HG02588 (cell line): Measurements from ENCODE around the gene POLA2.

Source experiments
- ATAC-seq: cut with Tn5 transposase; IDR thresholded peaks from one replicate; pipeline ENCODE4 v1.9.1; 2021; ENCODE audit warnings: mild to moderate bottlenecking, moderate library complexity; ENCODE audit not compliant: unreplicated experiment

POLA2 gene

DNA sequence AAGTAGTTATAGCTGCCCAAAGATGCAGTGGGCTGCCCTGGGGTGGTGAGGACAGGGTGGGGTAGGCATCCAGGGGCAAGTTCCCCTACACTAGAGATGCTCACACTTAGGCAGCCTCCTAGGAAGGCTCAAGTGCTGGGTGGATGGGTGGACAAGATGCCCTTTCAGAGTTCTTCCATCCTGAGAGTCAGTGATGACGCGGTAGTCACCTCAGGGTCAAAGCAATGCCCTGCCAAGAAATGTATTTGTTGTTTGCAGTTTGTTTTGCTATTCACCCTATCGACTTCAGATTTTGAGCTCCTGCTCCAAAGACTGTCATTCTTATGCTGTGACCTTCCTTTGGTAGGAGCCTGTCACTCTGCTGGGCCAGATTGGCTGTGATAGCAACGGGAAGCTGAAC lies 18.9 kb downstream of the POLA2 start:
- no peak for ATAC-seq

DNA sequence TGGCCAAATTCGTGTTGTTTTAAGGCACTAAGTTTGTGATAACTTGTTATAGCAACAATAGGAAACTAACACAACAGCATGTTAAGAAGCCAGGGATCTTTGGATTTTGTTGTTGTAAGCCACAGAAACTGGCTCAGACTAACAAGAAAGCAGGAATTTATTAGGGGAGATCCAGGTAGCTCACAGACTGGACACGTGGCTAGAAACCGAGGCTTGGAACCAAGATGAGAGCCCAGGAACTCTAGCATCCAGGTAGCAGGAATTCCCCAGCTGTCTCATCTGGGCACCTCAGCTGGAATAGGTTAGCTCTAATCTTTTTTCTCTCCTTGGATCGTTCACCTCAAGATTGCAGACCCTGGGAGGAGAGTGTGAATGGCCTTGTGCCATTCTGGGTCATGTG lies 24.9 kb downstream of the POLA2 start:
- no peak for ATAC-seq

DNA sequence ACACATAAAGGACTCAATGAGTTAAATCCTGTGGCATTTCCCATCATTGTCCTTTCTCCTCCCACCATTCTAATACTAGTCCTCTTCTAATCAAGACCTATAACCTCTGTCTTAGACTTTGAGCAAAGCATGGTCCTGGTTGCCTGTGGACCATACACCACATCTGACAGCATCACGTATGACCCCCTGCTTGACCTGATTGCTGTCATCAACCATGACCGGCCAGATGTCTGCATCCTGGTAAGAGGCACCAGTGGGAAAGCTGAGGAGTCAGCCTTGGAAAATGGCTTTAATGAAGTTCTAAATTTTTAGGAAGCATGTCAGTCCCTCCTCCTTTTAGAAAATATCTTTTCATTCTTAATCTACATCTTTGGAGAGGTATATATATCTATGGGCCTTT lies 25.8 kb downstream of the POLA2 start:
- no peak for ATAC-seq

DNA sequence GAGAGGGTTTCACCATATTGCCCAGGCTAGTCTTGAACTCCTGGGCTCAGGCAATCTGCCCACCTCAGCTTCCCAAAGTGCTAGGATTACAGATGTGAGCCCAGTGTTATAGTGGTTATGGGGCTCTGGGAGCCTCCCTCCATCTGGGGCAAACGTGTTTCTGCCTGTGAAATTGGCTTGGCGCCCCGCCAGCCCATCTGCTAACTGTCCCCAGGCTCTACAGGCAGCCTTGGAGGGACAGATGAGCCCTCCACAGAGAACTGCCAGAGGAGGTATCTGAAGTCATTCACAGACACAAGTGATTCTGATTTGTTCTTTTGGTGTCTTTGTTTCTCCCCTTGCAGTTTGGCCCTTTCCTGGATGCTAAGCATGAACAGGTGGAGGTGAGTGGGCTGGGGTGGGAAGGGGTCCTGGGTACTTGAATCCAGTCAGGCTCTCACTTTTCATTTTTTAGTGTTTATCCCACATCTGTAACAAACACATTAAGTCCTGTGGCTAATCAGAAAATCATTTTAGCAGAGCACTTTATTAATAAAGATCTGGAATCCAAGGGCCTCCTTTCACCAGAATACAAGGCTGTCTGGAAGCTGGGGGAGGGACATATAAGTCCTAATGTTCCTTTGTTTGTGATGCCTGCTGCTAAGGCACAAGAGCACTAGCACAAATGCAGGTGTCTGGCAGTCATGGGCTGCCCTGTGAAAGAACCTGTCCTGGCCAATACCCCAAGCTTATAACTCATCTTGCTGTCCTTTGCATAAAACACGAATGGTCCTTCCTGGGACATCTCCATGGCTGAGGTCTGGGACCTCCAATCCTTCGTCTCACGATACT lies 27.2 kb downstream of the POLA2 start:
- ATAC-seq = no peak

DNA sequence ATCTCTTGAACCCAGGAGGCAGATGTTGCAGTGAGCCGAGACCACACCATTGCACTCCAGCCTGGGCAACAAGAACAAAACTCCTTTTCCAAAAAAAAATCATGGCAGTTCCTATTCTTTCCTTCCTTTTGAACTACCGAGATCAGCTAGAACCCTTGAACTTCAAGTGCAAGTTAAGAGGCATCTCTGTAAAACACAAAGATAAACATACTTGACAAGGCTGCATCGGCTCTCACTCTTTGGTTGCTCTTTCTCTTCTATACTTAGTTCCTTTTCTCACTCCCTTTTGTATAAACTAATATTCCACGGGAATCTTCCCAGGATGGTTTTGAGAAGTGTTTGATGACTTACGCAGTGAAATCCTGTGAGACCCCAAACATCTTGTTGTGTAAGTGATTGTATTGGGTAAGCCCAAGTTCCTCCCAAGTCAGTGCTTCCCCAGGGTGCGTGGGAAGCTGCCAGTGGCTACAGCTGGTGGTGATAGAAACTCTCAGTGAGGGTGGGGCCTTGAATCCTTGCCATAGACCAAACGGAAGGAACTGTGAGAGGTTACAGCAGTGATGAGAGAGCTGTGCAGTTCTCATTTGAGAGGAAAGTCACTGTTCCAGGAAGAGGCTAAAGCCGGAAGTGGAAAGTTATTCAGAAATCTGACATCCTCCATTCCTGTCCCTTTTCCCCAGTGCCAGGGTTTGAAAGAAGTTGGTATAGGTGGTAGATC lies 28.8 kb downstream of the POLA2 start:
- ATAC-seq = peak; percentile 51

DNA sequence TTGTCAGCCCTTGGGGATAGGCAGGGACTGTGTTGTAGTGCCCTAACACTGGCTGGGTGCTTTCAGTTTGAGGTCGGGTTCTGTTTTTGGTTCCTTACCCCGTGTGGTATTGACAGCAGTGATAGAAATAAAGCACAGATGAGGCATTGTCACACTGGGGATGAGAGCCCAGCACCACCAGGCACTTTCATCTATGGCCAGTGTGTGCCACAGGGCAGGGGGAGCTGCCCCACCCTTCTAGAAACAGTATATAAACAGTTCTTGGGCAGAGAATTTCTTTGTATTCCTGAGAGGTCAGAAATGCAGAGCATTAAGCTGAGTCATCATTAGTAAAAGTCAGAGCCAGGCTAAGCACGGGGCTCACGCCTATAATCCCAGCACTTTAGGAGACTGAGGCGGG lies 29.9 kb downstream of the POLA2 start:
- no peak for ATAC-seq

DNA sequence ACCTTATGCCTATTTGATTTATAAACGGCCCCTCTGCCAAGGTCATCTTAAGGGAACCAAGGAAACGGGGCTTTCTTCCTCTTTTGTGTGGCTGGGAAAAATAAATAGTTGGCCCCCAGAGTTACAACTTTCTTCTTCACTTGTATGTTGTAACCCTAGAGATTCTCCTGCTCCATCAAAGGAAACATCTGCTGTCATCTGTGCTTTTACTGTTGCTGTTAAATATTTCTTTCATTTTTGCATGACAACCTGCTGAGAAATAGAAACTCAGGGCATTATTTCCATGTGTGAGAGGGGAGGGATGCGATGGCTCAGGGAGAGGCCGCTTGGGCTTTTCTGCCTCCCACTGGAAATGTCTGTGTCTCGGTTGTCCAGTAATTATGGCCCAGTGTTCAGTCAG lies 31.1 kb downstream of the POLA2 start:
- no peak for ATAC-seq

DNA sequence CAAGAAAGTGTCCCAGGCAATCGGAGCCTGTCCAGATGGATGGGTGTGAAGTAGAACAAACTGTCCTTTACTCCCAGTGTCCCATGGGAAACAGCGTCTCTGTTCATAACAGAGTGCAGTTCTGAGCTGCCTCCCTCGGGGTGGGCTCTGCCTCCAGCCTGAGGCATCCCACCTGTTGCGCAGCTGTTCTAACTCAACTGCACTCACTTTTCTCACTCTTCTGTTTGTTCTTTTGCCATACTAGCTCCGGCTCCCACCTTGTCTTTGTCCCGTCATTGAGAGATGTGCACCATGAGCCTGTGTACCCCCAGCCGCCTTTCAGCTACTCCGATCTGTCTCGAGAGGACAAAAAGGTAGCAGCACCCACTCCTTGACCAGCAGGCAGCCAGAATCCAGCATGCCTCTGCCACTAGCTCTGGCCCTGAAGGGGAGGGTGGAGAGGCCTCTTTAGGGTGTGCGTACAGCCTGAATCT lies 32.2 kb downstream of the POLA2 start:
- ATAC-seq = no peak

DNA sequence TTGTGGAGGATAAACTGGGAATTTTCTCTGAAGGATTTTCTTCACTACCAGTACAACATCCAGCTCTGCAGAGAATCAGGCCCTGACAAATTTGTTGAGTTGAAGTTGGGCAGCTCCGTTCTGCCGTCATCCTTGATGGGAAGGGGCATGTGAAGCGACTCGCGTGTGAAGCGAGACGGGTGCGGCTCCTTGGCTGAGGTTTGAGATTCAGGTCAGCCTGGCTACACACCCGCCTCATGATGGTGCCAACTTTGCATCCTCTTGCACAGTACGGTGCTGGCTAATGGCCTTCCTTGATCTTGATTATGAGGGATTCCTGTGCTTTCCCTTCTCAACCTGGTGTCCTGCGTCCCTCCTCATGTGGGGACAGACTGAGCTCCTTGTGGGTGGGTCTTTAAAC lies 33.2 kb downstream of the POLA2 start:
- no peak for ATAC-seq

DNA sequence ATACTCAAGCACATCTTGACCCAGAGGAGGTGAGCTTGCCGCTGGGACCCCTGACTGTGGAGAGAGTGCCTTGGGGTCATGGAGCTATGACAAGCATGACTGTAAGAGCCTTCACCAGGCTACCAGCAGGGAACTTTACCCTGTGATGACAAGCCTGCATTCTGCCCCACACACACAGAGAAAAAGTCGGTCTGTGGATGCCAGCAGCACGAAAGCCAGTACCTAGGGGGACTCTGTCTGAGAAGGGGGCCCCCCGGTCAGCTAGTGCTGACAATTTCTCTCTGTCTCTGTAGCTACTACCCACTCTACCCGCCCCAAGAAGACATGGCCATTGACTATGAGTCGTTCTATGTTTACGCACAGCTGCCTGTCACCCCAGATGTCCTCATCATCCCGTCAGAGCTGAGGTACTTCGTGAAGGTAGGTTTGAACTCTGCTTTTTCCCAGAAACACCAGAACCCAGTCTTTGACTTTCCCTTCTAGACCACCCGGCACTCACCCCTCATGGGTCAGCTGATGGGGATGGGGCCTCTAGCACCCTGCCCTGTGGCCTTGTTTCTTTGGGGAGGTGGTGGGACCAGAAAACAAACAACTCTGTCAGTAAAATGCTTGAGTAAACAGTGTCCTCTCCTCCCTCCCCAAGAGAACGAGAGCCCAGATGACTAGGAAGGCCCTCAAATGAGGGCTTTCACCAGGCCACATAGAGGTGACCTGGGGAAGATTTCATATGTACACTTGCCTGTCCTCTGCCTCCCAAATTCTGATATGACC lies 34.0 kb downstream of the POLA2 start:
- ATAC-seq = no peak

DNA sequence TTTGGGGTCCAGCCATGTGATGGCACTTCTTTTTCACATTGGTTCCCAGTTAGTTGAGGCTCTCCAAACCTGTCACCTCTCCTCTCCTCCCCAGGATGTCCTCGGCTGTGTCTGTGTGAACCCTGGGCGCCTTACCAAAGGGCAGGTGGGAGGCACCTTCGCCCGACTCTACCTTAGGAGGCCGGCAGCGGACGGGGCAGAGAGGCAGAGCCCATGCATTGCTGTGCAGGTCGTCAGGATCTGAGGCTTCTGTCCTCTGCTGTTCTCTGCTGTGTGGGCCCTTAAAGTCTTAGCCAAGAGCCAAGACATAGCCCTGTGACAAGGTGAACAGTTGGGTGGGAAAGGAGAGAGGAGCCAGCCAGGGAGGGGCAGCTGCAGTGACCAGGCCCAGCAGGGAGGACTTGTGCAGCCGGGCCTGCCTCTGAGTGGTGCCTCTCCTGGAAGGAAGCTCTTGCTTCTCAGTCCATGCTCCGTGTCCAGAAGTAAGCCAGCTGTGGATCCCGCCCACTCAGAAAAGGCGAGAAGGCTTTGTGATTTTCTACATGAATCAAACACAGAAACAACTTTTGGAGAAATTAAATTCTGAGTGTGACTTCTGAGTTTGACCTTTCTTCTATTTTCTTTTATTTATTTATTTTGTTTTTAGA lies 35.4 kb downstream of the POLA2 start:
- no peak for ATAC-seq

DNA sequence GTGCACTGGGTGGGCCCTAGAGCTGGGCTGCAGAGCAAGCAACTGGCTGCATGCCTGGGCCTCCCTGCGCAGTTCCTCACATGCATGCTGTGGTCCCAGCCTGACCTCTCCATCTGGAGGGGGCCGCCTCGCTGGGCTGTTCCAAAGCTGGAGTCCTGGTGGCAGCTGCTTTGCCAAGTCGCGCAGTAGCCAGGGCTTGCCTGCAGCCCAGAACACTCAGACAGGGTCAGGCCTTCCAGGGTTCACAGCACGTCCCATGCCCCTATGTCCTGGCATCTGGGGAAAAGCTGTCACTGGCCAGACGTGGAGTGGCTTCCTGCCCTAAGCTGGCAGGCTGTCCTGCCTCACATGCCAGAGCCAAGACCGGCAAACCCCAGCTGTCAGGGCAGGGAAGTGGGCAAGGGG lies 36.4 kb downstream of the POLA2 start:
- ATAC-seq = no peak

DNA sequence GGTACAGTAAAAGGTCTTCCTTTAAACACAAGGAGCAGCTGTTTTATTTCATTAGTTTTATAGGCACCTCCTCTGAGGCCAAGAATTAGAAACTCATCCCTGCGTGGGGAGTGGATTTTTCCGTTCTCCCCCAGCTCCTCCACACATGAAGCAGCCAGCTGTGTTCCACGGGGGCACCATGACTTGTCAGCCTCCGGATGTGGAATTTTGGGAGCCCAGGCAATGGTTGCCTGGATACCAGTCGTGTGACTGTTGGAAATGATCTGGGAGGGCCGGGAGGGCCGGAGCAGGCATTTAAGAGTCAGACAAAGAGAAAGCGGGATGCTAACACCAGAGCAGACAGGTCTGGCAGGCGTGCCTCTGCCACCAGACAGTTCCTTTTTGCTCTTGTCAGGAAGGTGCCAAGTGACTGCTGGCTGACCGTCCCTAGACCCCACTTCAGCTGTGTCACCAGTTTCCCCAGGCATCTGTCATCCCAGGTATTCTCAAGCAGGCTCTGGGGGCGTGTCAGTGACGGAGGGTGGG lies 37.0 kb downstream of the POLA2 start:
- ATAC-seq = no peak

DNA sequence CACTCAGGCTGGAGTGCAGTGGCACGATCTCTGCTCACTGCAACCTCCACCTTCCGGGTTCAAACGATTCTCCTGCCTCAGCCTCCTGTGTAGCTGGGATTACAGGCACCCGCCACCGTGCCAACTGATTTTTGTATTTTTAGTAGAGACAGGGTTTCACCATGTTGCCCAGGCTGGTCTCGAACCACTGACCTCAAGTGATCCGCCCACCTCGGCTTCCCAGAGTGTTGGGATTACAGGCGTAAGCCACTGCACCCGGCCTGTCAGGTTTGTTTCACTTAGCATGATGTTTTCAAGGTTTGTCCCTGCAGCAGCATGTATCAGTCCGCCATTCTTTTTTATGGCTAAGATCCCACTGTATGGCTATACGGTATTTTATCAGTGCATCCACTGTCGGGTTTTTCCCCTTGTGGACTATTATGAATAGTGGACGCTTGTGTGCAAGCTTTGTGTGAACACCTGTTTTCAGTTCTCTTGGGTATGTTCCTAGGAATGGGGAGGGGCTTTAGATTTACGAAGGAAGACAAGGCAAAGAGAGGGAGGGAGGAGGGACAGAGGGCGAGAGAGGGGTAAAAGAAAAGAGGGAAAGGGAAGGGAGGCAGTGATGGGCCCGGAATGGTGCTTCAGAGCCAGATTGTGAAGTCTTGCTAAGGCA lies 39.0 kb downstream of the POLA2 start:
- ATAC-seq = no peak

DNA sequence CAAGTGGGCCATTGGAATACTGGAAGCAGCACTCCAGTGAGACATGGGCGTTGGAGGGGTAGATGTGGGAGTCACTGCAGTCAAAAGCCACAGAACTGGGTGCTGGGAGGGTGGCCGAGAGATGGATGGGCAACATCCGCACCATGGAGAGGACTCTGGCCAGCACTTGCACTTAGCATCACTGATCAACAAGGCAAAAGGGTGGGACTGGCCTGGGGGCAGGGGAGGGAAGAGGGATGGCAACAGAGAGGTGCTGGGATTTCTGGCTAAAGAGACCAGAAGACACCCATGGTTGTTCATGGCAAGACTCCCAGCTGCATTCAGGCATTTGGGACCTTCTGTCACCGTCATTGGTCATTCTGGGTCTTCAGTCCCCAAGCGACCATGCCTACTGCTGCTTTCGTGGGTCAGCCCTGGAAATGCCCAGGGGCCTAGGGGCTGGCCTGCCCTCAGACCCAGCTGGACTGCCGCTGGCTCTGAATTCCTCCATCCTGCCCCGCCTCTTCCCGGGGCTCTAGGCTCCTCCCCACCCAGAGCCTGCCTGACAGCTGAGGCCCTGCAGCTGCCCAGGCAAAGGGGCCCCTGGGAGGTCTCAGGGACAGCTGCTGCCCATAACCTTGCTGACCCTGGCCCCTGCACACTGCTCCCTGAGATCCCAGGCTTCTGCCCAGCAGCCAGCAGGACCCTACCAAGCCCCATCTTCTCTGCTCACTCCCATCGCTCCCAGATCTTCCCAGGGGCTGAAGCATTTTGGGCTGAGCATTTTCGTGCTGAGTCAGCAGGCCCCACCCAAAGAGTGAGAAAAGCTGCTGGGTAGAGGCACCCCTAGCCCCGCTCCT lies 39.9 kb downstream of the POLA2 start:
- no peak for ATAC-seq

DNA sequence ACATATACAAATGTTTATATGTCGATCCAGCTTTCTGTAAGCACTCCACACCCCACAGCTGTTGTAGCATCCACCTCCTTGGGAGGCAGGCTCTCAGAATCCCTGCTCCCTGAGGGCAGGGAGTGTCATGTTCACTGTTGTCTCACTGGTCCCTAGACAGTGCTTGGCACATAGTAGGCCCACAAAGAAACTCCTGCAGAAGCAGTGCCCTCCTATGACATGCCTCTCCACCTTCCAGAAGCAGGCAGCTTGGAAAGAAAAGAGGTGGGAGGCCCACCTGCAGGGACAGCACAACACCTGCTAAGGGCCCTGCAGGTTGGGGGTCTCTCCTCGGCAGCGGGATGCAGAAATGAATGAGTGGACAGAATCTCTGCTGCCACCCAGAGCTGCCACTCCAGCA lies 41.8 kb downstream of the POLA2 start:
- ATAC-seq = no peak

DNA sequence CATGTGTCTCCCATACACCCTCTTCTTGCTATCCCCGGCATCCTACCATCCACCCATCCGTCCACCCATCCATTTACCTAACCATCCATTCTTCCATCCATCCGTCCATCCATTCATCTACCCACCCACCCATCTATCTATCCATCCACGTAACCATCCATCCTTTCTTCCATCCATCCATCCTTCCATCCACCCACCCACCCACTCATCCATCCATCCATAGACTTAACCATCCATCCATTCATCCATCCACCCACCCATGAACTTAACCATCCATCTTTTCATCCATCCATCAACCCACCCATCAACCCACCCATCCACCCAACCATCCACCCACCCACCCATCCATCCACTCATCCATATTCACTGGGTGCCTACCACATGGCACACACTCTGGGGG lies 42.3 kb downstream of the POLA2 start:
- ATAC-seq = no peak

DNA sequence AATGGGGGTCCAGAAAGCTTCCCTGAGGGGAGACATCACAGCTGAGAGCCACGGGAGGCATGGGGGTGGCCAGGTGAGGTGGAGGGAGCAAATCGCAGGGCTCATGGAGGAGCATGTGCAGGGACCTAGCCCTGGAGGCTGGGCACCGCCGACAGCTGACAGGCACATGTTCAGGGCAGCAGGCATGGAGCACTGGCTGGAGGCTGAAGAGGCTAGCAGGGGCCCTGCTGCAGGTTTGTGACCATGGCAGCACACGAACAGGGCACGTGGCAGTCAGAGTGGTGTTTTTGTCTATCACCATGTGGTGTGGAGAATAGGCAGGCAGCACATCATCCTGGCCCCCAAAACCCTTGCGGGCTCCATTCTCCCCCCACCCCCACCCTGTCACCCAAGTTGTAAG lies 42.9 kb downstream of the POLA2 start:
- ATAC-seq = no peak

DNA sequence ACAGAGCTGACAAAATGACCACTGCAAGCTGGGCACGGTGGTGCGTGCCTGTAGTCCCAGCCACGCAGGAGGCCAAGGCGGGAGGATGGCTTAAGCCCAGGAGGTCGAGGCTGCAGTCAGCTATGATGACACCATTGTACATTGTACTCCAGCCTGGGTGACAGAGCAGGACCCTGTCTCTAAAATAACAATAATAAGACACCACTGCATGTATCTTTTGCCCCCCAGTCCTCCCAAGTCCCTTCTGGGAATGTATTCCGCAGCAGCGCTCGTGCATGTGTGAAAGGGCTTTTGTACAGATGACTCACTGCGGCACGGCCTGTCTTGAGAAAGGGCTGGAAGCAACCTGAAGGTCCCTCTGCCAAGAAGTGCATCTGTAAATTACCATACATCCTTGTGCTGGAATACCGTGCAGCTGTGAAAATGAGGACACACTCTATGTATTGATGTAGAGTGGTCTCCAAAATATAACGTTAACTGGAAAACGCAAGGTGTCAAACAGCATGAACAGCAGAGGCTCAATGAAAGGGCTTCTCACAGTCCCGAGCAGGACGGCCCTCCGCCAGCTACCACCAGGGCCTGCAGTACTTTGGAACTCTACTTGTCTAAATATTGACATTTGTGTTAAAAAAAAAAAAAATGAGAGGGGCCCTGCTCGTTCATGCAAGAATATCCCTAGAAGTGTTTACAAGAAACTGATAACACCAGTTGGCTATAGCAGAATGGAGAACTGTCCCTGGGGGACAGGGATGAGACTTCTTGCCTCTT lies 43.9 kb downstream of the POLA2 start:
- no peak for ATAC-seq
